ENCODE results near the gene TMEM135. TPM values are rescaled to one million over a fixed set of nuclear protein-coding genes. Genes with fewer than 3 reads are reported as not detected.

The TMEM135 gene
- total RNA-seq, 4 donors from 2014 or later, result 7.9 to 38.7 (median 18.9) TPM

DNA sequence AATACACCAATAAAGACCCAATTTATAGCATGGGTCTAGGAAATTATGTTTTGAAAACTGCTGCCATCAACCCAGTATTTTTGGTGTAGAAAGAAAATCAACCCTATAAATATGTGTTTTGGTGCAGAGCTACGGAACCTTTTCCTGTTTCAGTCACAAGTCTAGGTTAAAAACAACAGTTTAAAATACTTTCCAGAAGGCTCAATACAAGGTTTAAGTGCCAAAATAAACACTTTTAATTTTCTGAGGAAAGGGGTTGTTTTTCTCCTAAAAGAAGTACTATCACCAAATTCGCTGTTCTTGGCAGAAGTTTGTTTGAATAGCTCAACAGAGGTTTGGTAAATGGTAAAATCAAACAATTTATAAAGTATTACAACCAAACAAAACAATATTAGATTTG lies 201.3 kb downstream of the TMEM135 start:
- ATAC-seq, result no peak

DNA sequence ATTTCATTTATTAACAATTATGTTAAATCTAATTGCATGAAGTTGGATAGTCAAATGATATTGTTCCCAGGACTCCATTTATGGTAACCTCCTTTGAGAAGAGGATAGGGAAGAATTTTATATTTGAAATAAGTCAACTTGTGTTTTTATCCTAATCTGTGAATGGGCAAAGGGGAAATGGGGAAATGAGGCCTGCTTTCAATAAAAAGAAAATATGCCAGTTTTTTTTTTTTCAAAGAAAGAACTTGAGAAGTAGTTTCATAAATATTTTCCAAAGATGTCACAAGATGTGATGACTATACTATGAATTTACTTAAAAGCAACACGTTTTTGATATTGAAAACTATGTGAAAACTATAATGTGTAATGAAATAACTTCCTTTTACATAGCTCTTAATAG lies 201.8 kb downstream of the TMEM135 start:
- intact Hi-C loops (cut with DNase I; ENCODE audit: low total_unique reads) (no loop called here), in situ Hi-C loops (cut with MboI; ENCODE audit: low sequenced_read_pairs in 4 of 4) (no loop called here)
- Histone ChIP-seq H3K9me3 (no peaks in the 10 kb centered on the region), H3K27ac (peak overlapping the region in 1 of 4 donors; percentile 31), H3K27me3 (no peaks in the 10 kb centered on the region), H3K36me3 (no peaks in the 10 kb centered on the region), H3K4me1 (peaks cover 0 to 9% of the 10 kb centered on the region in 2 donors), H3K4me3 (no peak overlapping the region)
- ATAC-seq (no peak), DNase-seq (no peak)
- no peak for TF ChIP-seq POLR2A (IDR thresholded peaks at IDR 0.05)
- TF ChIP-seq, protein P1, sequence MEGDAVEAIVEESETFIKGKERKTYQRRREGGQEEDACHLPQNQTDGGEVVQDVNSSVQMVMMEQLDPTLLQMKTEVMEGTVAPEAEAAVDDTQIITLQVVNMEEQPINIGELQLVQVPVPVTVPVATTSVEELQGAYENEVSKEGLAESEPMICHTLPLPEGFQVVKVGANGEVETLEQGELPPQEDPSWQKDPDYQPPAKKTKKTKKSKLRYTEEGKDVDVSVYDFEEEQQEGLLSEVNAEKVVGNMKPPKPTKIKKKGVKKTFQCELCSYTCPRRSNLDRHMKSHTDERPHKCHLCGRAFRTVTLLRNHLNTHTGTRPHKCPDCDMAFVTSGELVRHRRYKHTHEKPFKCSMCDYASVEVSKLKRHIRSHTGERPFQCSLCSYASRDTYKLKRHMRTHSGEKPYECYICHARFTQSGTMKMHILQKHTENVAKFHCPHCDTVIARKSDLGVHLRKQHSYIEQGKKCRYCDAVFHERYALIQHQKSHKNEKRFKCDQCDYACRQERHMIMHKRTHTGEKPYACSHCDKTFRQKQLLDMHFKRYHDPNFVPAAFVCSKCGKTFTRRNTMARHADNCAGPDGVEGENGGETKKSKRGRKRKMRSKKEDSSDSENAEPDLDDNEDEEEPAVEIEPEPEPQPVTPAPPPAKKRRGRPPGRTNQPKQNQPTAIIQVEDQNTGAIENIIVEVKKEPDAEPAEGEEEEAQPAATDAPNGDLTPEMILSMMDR (IDR thresholded peaks at IDR 0.05 in 4 of 5, conservative IDR thresholded peaks at IDR 0.05 in 1 of 5), result no peak

More for the DNA sequence above, 201.3 kb downstream of the TMEM135 start:
- no peaks in the 10 kb centered on the region for H3K27me3 ChIP-seq
- no peaks in the 10 kb centered on the region for H3K36me3 ChIP-seq
- no peaks in the 10 kb centered on the region for H3K9me3 ChIP-seq
- H3K27ac ChIP-seq, result peak overlapping the region in 1 of 4 donors; percentile 31
- no peak for DNase-seq
- H3K4me1 ChIP-seq, result peaks cover 0 to 9% of the 10 kb centered on the region in 2 donors
- H3K4me3 ChIP-seq, result no peak overlapping the region
- in situ Hi-C loops (cut with MboI; ENCODE audit: low sequenced_read_pairs in 4 of 4) (no loop called here), intact Hi-C loops (cut with DNase I; ENCODE audit: low total_unique reads) (no loop called here)
- no peak for TF ChIP-seq POLR2A (IDR thresholded peaks at IDR 0.05)

DNA sequence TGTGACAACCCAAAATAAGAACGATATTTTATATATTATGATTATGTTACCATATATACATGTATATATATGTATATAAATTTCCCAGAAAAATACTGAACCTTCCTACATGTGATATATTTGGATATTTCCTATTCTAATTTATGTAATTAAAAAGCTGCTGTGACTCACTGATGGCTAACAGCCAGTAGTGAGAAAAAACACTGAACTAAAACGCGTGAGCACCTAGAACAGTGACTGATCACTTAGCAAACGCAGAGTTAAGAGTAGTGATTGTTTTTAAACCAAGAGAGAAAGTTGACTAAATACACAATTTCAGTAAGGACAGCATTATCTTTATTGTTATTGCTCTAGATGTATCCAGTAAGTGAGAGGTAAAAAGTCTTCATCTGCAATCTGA lies 213.8 kb downstream of the TMEM135 start:
- no peak for DNase-seq
- ATAC-seq, result no peak
- no peaks in the 10 kb centered on the region for H3K4me1 ChIP-seq
- no peak overlapping the region for H3K4me3 ChIP-seq
- in situ Hi-C loops (cut with MboI; ENCODE audit: low sequenced_read_pairs in 4 of 4), result no loop called here
- no peaks in the 10 kb centered on the region for H3K36me3 ChIP-seq
- no peaks in the 10 kb centered on the region for H3K9me3 ChIP-seq
- no peak overlapping the region for H3K27ac ChIP-seq
- intact Hi-C loops (cut with DNase I; ENCODE audit: low total_unique reads), result no loop called here
- no peaks in the 10 kb centered on the region for H3K27me3 ChIP-seq
- no peak for TF ChIP-seq POLR2A (IDR thresholded peaks at IDR 0.05)
- TF ChIP-seq, protein P1 (IDR thresholded peaks at IDR 0.05 in 4 of 5, conservative IDR thresholded peaks at IDR 0.05 in 1 of 5), result no peak

DNA sequence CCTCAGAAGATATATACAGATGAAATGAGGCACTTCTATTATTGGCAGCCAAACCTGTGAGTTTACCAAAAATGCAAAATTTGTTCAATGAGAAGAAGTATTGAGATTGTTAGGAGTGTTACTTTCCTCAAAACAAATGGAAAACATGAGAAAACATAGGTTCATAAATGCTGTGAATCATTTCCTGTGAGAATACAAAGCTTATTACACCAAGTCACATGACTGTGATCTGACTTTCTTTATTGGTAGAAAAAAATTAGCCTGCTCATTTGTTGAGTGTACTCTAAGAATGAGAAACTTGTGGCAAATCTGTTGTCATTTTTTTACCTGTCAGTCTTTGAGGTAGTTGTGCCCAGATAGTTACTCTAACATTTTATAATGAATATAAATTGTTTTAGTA lies 215.1 kb downstream of the TMEM135 start:
- intact Hi-C loops (cut with DNase I; ENCODE audit: low total_unique reads), result no loop called here
- Histone ChIP-seq H3K4me3 (no peak overlapping the region), H3K36me3 (no peaks in the 10 kb centered on the region), H3K4me1 (no peaks in the 10 kb centered on the region), H3K27ac (no peak overlapping the region), H3K9me3 (no peaks in the 10 kb centered on the region), H3K27me3 (no peaks in the 10 kb centered on the region)
- DNase-seq (no peak), ATAC-seq (no peak)
- in situ Hi-C loops (cut with MboI; ENCODE audit: low sequenced_read_pairs in 4 of 4), result no loop called here
- TF ChIP-seq POLR2A (IDR thresholded peaks at IDR 0.05), result no peak
- TF ChIP-seq, protein P1 (IDR thresholded peaks at IDR 0.05 in 4 of 5, conservative IDR thresholded peaks at IDR 0.05 in 1 of 5), result no peak

DNA sequence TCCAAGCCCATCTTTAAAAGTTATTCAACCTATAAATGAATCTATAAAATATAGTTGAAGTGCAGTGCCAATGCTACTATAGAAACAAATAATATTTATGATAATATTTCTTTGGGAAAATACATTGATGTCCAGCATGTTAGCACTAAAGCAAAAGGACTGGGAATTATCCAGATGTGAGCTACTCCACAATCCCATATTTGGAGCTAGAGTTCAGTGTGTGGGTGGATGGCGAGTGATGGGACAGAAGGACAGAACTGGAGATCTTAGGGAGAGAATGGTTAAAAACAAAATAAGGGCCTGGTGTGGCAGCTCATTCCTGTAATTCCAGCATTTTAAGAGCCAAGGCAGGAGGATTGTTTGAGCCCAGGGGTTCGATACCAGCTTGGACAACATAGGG lies 216.8 kb downstream of the TMEM135 start:
- no peak for ATAC-seq
- Histone ChIP-seq H3K9me3 (no peaks in the 10 kb centered on the region), H3K36me3 (no peaks in the 10 kb centered on the region), H3K27me3 (no peaks in the 10 kb centered on the region), H3K27ac (no peak overlapping the region), H3K4me1 (no peaks in the 10 kb centered on the region), H3K4me3 (no peak overlapping the region)
- intact Hi-C loops (cut with DNase I; ENCODE audit: low total_unique reads) (no loop called here), in situ Hi-C loops (cut with MboI; ENCODE audit: low sequenced_read_pairs in 4 of 4) (no loop called here)
- TF ChIP-seq, protein P1 (IDR thresholded peaks at IDR 0.05 in 4 of 5, conservative IDR thresholded peaks at IDR 0.05 in 1 of 5), result no peak
- no peak for TF ChIP-seq POLR2A (IDR thresholded peaks at IDR 0.05)
- no peak for DNase-seq

Measured in gastrocnemius medialis (tissue), 4 donors.